HepG2 (cell line): ENCODE results near the gene RDH11. TPM values are rescaled to one million over a fixed set of nuclear protein-coding genes. Genes with fewer than 3 reads are reported as not detected.
A peak's percentile ranks its signal among the peaks of the same experiment; 100 is the strongest.

Source experiments
- DBP ChIP-seq: sonication (generic); formaldehyde crosslinking; IDR thresholded peaks from 2 replicates; pipeline ENCODE4 v1.4.0; 2020; ENCODE audit warnings: missing genetic modification reagents; ENCODE audit errors: not compliant biosample characterization
- ELF1 ChIP-seq: sonication (generic); formaldehyde crosslinking; IDR thresholded peaks from 2 replicates; pipeline ENCODE4 v1.4.0; 2020; ENCODE audit warnings: missing genetic modification reagents
- HMGXB3 ChIP-seq: sonication (generic); formaldehyde crosslinking; IDR thresholded peaks from 2 replicates; pipeline ENCODE4 v1.4.0; 2020; ENCODE audit warnings: missing genetic modification reagents, borderline replicate concordance
- HOXD1 ChIP-seq: sonication (generic); formaldehyde crosslinking; IDR thresholded peaks from 2 replicates; pipeline ENCODE4 v1.5.0; 2020; ENCODE audit warnings: missing genetic modification reagents
- MAF1 ChIP-seq: sonication (generic); formaldehyde crosslinking; IDR thresholded peaks from 2 replicates; pipeline ENCODE4 v1.5.0; 2020; ENCODE audit warnings: missing genetic modification reagents, borderline replicate concordance
- PHB2 ChIP-seq: fragments of 450-650 bp; IDR thresholded peaks from 2 replicates; pipeline ENCODE4 v1.6.1; 2018; ENCODE audit not compliant: partially characterized antibody
- POGZ ChIP-seq: sonication (generic); formaldehyde crosslinking; IDR thresholded peaks from 2 replicates; pipeline ENCODE4 v1.4.0; 2020; ENCODE audit warnings: mild to moderate bottlenecking, missing genetic modification reagents
- RFX3 ChIP-seq: IDR thresholded peaks from 2 replicates; pipeline ENCODE4 v1.6.1; 2016; ENCODE audit warnings: missing biosample characterization, missing genetic modification reagents
- SIN3A ChIP-seq: IDR thresholded peaks from 2 replicates; pipeline ENCODE4 v1.6.1; 2011; ENCODE audit warnings: low read depth, mild to moderate bottlenecking, control low read depth, low read length, borderline replicate concordance
- TEAD2 ChIP-seq: sonication (generic); formaldehyde crosslinking; IDR thresholded peaks from 2 replicates; pipeline ENCODE4 v1.9.0; 2021; ENCODE audit warnings: missing genetic modification reagents
- ZNF414 ChIP-seq: sonication (generic); formaldehyde crosslinking; IDR thresholded peaks from 2 replicates; pipeline ENCODE4 v1.5.0; 2020; ENCODE audit warnings: missing genetic modification reagents
- ZNF430 ChIP-seq: sonication (generic); formaldehyde crosslinking; IDR thresholded peaks from 2 replicates; pipeline ENCODE4 v1.9.0; 2021; ENCODE audit warnings: mild to moderate bottlenecking, missing genetic modification reagents
- ZNF687 ChIP-seq: sonication (generic); formaldehyde crosslinking; IDR thresholded peaks from 2 replicates; pipeline ENCODE4 v1.5.1; 2020; ENCODE audit warnings: mild to moderate bottlenecking, missing genetic modification reagents, moderate library complexity
- ZNF770 ChIP-seq: sonication (generic); formaldehyde crosslinking; IDR thresholded peaks from 2 replicates; pipeline ENCODE4 v1.5.0; 2020; ENCODE audit warnings: mild to moderate bottlenecking, missing genetic modification reagents
- ZNF790 ChIP-seq: sonication (generic); formaldehyde crosslinking; IDR thresholded peaks from 2 replicates; pipeline ENCODE4 v1.8.0; 2022; ENCODE audit warnings: missing genetic modification reagents, mild to moderate bottlenecking, borderline replicate concordance
- ZSCAN21 ChIP-seq: sonication (generic); formaldehyde crosslinking; IDR thresholded peaks from 2 replicates; pipeline ENCODE4 v1.8.0; 2022; ENCODE audit warnings: mild to moderate bottlenecking, missing genetic modification reagents, moderate library complexity, borderline replicate concordance
- ZSCAN9 ChIP-seq: IDR thresholded peaks from 2 replicates; pipeline ENCODE4 v1.6.1; 2016; ENCODE audit warnings: borderline replicate concordance
- polyA plus RNA-seq, 8 experiments: library from polyadenylated mRNA; depleted of rRNA in 3 of 8; stranded (reverse) in 7 of 8; unstranded in 1 of 8; fragments of >200 nt; fragmentation: Illumina TruSeq in 4 of 8; extraction: Trizol in 4 of 8; gene quantifications; 2 replicates each; pipeline versions ENCODE4 v1.2.1 to v1.2.3, GENCODE V29; 2011 to 2016; ENCODE audit warnings: low read depth in 4 of 8, missing spikeins in 1 of 8, mixed read lengths in 1 of 8; ENCODE audit not compliant: insufficient read depth in 1 of 8
- total RNA-seq, 5 experiments: library from RNA; depleted of rRNA; stranded (reverse); fragments of >200 nt; fragmentation: Illumina TruSeq; extraction: Trizol; gene quantifications; 2 replicates each; pipeline ENCODE4 v1.2.3, GENCODE V29; 2016; ENCODE audit warnings: low read depth in 1 of 5

RDH11 gene
- total and polyA plus RNA-seq, 2 of the 13 experiments (the other 11 are each of a cell fraction or from before 2014, with no cell fraction given), result 106 to 131 TPM

GRCh38 chr14:67674480-67675218, 20.9 kb downstream of the RDH11 start, which contains the start of gene VTI1B (continued):
- TF ChIP-seq ZSCAN21 (CRISPR knock-in tag) (peak; percentile 21; the same call in 1 of the 2 replicates), ZNF414 (CRISPR knock-in tag) (peak; percentile 90), MAF1 (CRISPR knock-in tag) (no peak), PHB2 (no peak), TEAD2 (no peak), ZNF770 (CRISPR knock-in tag) (no peak), DBP (CRISPR knock-in tag) (no peak), HMGXB3 (CRISPR knock-in tag) (no peak), HOXD1 (CRISPR knock-in tag) (peak; percentile 14; the same call in 1 of the 2 replicates), ZNF790 (CRISPR knock-in tag) (peak; percentile 66; the same call in 1 of the 2 replicates), ZSCAN9 (no peak; the same call in 1 of the 2 replicates), POGZ (CRISPR knock-in tag) (peak; percentile 12; the same call in 1 of the 2 replicates), RFX3 (CRISPR knock-in tag) (no peak), ZNF687 (CRISPR knock-in tag) (peak; percentile 81), ZNF430 (CRISPR knock-in tag) (no peak), ELF1 (CRISPR knock-in tag) (peak; percentile 76), SIN3A (peak; percentile 71; the same call in 1 of the 2 replicates)
